Stimulated activated CD4-positive, alpha-beta T cell treated with anti-CD3 and anti-CD28 coated beads, Interleukin-15, amount 100 ng/mL, for 24 hours (primary cell): ENCODE data around the gene ALK.

Experiments
- DNase-seq: peaks from one replicate; pipeline ENCODE4 v3.0.0-alpha.2; 2020

Gene ALK

DNA sequence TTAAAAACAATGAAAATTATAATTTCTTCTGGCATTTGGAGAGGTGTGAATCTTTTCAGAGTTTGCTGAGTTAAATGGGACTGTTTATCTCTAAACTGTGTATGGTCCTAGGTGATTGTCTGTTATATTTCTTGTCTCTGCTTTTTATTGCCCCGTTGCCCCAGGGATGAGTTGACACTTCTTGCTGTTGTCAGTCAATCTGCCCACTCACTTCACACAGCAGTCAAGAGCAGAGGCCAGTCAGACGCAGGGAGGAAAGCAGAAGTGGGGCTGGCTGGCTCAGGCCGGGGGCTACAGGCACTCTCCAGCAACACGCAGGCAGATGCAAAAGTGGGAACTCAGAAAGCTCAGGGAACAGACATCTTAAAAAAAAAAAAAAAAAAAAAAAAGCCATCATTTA lies 441.0 kb downstream of the ALK start:
- no peak for DNase-seq

DNA sequence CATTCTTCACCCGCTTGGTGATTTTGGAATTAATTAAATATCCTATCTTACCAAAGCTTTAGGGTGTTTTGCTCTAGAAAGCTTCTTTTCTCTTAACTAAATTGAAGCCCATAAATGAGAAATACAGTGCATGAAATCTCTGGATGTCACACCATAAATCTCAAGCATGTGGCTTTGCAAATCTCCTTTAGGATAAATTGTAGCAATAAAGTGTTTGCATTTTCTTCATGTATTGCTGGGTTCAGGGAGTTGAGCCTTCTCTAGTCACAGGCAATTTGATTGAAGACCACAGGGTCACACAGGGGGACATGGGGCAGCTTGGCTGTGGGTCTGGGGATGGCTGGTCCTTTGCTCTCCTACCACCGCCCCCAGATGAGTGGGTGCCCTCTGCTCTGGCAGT lies 442.0 kb downstream of the ALK start:
- DNase-seq: no peak

DNA sequence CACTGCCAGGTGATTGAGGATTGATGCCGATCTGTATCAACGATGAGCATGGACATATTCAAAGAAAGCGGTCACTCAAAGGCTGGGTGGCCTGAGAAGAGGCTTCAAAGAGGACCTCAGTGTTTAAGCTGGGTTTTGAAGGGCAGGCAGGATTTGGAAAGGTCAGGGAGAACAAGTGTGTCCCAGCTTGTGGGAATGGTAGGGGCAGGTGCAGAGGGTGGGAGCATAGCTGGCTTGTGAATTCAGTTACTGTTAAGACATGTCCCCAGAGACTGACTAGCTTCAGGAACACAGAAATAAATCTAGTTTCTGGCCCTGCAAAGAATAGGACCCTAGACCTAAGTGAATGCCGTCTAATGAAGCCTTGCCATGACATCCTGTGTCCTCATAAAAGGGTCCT lies 442.7 kb downstream of the ALK start:
- no peak for DNase-seq

DNA sequence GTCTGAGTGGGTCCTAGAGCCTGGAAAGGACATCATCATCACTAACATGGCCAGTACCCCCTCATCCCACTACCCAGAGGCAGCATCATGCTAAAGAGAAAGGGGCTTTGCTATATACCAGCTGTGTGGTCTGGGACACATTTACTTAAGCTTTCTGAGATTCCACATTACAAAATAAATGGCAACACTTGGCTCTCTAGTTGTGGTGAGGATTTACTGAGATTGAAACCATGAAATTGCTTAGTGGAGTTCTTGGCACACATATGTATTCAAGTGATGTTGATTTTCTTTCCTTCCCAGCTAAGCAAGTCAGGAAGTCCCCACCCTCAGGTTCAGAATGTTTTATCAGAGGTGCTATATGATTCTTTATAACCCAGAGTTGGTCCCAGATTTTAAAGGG lies 444.2 kb downstream of the ALK start:
- no peak for DNase-seq

DNA sequence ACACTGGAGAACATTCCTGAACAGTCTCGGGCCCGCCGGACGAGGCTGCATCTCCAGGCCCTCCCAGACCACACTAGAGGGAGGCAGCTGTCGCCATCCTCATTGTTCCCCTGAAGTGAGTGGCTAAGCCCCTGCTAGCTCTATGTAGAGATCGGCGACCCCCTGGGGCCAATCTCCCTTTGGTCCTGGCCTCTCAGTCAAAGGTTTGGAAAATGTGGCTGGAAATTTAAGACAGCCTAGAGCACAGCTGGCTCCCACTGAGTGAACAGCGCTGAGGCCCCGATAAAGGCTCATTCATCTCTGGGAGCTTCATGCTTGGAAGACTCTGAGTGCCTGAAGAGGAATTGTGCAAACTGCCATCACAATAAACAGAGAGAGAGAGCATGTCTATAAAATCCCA lies 445.9 kb downstream of the ALK start:
- no peak for DNase-seq

DNA sequence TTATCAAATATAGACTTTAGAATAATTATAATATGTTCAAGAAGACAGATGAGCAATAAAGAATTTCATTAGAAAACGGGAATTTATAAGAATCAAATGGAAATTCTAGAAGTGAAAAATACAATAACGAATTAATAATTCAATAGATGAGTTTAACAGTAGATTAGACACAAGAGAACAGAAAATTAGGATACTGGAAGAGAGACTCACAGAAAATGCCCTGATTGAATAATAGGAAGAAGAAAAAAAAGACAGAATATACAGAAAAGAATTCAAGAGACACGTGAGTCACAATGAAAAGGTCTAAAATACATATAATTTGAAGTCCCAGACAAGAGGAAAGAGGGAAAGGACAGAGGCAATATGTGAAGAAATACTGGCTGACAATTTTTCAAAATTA lies 451.4 kb downstream of the ALK start:
- no peak for DNase-seq

DNA sequence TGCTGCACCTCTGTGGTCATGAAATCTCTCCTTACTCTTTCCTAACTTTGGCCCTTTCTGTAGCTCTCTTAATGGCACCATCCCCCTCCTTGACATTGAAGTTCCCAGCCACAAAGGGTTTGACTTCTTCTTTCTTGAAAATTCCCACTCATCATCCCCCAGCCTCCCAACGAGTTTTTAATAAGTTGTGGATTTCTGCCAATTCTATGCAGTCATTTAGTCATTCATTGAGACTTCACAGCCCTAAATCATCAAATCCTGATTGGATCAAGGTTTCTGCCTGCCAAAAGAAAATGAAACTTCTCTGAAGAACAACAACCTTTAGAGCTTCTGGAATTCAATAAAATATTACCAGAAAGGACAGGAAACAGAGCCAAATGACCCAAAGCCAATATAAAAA lies 451.9 kb downstream of the ALK start:
- DNase-seq: no peak

DNA sequence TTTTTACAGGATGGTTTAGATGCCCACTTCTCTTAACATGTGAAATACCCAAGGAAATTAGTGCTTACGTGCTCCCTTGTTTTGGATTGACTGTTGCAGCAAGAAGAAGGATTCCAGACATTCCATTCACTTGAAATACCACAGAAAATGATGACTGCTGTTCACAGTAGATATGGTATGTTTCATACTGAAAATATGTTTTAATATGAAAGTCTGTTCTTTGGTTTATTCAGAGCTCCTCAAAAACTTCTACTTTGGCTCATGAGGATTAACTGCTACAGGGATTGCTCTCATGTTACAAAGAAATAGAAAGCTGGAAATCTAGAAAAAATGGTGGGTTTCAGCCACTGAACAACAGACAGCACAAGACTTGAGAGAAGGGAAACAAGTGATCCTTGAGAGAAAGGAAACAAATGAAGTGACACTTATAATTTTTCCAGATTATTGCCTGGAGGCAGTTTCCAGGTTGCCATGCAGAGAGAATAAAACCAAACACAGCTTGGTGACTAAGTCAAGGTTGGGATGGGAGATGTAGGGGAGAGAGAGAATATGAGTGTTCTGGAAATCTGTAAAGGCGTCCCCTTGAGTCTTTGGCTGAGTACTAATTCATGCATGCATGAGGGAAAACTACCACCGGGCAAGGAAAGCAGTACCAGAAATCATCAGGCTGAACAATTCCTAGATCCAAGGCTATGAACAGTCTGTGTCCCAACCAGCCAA lies 458.0 kb downstream of the ALK start:
- DNase-seq: no peak

DNA sequence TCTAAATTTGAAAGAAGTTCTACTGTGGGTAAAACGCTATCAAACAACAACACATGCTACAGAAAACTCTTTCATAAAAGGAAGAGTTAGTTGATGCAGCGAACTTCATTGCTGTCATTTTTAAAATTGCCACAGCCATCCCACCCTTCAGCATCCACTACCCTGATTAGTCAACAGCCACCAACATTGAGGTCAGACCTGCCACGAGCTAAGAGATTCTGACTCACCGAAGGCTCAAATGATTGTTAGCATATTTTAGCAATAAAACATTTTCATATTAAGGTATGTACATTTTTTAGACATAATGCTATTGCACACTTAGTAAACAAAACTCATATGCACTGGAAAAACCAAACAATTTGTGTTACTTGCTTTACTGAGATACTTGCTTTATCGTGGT lies 459.1 kb downstream of the ALK start:
- DNase-seq: no peak

DNA sequence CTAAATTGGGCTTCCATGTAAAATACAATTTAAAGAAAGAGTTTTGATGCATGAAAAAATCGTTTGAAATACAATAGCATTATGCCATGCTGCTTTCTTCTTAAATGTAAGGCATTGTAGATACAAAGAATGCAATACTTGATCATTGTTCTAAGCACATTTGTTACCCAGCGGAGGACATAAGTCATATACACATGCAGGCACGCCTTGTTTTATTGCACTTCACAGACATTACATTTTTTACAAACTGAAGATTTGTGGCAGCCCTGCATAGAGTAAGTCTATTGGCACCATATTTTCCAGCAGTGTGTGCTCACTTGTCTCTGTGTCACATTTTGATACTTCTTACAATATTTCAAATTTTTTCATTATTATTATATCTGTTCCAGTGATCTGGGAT lies 461.2 kb downstream of the ALK start:
- no peak for DNase-seq

DNA sequence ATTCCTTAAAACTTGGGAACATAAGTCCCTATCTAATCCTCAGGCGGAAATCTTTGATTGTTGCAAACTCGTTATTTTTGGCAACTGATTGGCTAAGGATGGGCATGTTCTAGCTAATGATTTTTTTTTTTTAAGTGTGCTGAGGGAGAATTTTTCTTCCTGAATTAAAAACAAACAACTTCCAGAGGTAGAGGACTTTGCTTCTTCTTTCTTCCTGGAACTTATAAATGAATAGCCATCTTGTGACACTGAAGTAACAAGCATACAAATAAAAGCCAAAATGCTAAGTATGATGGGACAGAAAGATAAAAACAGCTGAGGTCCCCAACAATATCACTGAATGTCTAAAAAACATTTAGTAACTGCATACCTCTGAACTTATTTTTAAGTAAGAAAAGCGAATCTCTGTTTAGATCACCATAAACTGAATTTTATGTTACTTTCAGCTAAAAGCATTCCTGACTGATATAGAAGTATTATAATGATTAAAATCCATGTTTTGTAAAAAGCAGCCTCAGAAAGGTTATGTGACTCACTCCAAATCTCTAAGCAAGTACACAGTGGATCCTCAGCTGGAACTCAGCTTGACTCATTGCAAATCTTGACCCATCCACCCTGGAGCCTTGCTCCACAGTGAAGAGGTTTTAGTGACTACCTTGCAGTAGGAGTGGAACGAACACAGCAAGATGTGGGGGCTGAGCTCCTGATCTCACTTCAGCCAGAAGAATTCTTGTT lies 461.8 kb downstream of the ALK start:
- DNase-seq: no peak

DNA sequence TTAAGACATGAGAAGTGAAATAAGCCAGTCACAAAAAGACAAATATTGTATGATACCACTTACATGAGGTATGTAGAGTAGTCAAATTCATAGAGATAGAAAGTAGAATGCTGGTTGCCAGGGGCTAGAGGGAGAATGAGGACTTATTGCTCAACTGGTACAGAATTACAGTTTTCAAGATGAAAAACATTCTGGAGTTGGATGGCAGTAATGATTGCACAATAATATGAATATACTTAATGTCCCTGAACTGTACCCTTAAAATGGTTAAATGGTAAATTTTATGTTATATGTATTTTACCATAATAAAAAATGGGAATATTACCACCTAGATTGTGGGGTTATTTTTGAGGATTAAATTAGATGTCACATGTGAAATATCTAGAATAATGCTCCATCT lies 465.0 kb downstream of the ALK start:
- no peak for DNase-seq

DNA sequence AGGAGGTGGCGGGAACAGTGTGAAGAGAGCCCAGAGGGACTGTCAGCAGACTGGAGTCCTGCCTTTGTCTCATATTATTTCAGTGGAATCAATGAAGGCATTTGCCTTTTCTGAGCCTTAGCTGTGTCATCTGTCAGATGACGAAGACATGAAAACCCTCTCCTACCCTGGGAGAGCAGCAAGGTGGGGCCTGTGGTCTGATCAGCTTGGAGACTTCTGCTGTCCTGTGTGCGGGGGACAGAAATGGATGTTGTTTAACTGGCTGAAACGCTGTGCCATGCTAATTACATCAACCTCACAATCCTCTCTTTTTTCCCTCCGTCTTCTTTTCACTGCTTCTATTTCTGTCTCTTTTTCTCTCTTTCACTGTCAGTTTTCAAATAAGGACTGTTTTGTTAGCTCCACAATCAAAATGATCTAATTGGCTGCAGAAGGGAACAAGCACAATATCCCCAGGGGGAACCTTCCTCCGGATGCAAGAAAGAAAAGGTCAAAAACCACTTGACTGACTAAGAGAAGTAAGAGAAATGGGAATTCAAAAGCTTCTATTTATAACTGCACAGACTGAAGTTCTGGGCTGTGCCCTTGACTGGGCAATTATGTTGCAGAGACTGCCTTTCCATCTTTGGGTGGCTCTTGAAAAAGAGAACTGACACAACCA lies 466.1 kb downstream of the ALK start:
- DNase-seq: no peak

DNA sequence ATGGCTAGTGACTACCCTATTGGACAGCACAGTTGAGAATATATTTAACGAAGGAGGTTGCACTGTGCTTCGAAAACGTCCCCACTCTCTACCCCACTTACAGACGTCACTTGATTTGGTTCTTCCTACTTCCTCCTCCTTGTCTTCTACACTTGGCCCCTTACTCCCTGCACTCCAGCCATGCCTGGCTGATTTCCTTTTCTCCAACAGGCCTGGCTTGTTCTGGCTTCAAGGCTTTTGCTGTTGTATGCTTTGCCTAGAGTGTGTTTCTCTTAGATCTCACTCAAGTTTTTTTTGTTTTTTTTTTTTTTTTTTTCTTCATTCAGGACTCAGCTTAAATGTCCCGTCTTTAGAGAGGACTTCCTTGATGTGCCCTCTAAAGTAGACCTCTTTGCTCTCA lies 469.4 kb downstream of the ALK start:
- no peak for DNase-seq

DNA sequence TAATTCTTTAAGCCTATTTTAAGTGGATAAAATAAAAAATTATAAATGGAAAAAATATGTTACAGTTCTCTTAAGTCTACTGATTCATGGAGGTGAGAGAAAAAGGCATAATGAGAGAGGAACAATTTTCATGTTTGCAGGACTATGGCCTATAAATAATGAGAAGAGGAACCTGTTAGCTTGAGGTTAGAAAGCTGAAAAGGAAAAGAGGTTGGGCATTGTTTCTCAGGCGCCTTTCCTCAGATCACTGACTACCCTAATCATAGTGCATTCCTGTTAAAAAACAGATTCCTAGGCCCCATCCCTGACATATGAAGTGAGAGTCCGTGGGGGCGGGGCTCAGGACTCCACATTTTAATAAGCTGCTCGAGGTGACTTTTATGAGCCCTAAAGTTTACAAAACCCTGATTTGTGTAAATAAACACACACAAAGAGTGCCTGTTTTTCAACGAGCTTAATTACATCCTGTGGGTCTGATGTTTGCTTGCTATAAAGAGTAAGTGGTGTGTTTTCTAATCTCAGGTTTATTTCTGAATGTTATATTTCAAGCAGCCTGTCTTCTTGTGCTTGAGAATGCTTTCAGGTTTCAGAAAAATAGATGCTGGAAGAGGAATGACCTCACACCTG lies 470.7 kb downstream of the ALK start:
- DNase-seq: no peak

DNA sequence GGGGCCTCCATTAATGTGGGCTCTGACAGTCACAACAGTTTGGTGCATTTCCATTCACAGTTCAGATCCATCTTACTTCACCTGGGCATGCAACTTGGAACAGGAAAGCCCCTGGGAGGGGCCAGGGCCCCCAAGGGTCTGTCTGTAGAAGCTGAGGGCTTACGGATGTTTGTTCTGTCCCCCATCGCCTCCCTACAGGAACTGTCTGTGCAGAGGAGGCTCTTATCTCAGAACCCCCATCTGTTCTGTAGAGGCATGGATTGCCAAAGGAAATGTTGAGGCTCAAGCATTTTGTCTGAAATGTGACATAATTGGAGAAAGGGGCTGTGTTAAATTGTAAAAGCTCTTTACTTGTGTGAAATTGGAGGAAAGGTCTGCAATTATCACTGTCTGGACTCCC lies 471.9 kb downstream of the ALK start:
- no peak for DNase-seq

DNA sequence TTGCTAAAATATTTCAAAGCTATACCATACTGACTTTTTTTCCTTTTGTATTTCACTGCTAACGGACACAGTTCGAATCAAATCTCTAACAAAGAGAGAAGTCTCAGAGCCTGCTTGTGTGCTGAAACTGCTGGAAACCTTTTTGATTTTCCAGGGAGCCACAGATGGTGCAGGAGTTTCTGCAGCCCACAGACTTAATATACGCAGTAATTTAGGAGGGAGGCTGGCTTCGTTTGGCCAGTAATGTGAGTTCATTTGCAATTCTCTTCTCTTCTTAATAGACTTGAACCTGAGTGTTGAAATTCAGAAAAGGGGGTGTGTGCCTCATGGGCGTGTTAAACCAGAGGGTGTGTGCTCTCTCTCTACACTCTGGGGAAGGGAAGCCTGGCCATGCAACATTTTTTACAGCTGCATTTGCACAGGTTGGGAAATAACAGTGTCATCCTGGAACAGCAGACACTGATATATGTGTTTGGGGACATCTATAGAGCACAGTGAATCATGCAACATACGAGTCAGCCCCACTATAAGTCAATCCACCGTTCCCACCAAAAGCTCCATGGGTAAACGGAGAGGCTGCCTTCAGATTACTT lies 473.2 kb downstream of the ALK start:
- DNase-seq: no peak

DNA sequence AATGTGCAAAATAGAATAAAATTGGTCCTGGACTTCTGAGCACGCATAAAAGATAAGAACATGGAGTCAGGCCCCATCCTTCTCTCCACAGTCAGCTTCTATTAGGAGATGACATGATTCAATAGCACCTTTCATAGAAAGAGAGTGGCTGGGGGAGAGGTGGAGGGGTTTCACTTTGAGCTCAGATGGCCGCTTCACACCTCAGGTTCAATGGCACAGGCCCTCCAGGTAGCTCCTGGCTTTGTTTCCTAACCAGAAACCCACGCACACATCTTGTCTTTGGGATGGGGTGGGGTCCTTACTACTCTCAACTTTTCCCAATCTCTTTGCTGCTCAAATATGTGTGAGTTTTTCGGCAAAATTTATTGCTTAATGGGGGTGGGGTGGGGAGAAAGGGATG lies 473.9 kb downstream of the ALK start:
- no peak for DNase-seq

DNA sequence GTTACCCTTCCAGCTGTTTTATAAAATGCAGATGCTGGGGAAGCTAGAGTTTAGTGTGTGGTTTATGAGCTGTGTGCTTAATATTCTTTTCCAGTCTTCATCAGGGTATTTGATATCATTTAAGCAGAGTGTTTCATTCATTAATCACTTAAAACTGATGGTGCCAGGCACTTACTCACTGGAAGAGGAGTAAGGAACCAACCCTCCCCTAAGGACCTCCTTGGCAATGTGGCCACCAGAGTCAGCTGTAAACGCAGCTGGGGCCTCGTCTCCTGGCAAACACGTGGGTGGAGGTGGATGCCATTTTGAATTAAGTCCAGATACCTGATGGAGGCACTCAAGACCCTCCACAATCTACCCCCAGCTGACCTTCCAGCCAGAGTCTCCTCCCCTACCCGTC lies 474.5 kb downstream of the ALK start:
- no peak for DNase-seq

DNA sequence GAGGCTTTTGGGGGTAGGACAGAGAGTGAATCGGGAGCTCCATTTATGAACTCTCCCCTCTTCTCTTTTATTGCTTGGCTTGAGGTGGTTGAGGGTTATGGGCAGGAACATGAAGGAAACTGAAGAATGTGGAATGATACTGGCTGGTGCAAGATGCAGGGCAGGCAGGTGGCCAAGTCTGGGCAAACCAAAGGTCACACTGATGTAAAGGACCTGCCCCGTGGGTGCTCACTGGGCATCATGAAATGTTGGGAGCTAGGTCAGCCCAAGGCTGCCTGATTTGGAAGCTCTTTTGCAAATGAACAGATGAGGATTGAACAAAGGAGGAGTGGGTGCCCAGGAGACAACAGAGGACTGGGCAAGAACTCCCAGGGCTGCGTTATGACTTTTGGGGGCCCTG lies 477.2 kb downstream of the ALK start:
- DNase-seq: no peak

DNA sequence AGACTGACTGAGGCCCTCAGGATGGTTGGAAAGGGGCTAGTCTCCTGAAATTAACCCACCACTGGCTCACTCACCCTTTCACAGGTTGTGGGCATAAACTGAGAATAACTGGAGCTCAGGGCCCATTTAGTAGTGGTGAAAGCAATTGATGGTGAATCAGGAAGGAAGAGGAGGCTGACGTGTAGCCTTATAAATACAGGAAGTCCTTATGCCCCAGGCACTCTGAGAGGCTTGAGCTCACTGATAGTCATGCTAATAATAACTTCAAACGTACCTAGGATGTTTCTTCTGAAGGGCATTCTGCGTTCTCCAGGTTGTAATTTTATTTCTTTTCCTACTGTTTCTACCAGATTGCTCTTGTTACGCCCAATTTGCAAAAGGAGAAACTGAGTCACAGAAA lies 477.8 kb downstream of the ALK start:
- no peak for DNase-seq

DNA sequence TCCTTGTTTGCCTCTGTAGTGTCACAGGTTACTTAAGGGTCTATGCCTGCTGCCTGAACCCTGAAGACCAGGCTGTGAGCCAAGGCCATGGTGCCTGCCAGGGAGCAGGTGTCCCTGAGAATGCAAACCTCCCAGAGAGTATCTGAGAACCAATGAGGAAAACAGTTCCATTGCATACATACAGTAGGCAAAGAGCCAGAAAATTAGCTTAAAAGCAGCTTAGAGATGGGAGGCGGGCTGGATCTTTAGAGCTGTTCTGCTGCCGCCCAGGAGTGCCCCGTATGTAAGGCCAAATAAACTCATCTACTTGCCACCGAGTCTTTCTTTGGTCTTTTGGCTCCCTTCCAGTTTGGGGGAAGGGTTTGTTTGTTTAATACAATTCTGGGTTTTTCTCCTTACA lies 478.2 kb downstream of the ALK start:
- DNase-seq: no peak

DNA sequence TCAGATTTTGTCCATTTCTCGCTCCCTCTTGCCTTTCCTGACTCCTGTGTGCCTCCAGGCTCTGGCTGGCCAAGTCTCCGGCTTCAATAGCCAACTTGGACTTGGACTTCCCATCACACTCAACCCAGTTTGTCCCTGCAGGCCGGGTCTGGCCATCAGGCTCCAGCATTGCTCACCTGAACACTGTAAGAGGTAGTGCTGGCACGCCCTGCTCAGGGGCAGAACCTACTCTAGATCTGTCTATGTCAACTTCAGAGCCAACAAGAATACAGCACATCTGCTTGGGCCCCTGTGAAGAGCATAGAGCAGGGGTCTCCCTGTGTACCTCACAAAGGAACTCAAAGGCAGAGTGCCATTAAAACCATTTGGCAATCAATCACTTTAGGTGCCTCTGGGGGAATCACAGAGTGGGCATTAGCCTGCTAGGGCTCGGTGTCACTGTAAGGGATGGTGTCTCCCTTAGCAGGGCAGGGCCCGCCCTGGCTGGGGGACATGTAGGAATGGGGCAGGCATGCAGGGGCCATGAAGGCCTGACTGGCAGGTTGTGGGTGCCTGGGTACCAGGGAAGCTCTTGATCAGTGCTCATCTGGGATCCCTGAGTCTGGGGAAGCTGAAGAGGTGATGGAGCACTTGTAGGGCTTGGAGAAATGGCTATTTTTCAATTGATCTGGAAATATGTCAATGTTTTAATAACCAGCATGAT lies 480.3 kb downstream of the ALK start:
- DNase-seq: no peak
